Ecto neural progenitor cell (in vitro differentiated cells): ENCODE measurements around the gene DCST2.

ENCODE experiments used
- DNase-seq: peaks from one replicate; pipeline ENCODE4 v3.0.0-alpha.2; 2018; ENCODE audit warnings: low spot score

Gene DCST2

GRCh38 chr1:155026588-155026987 is 7.0 kb downstream of the DCST2 start:
- DNase-seq = no peak

GRCh38 chr1:155026154-155026553 is 7.4 kb downstream of the DCST2 start:
- DNase-seq = no peak

- no peak for DNase-seq
These were observed 9.3 kb downstream of the DCST2 start for GRCh38 chr1:155024315-155024714.

- DNase-seq = no peak
These were observed 10.0 kb downstream of the DCST2 start for GRCh38 chr1:155023627-155024026.

GRCh38 chr1:155022927-155023236 is 10.7 kb downstream of the DCST2 start:
- no peak for DNase-seq

- no peak for DNase-seq
These were observed 11.2 kb downstream of the DCST2 start for GRCh38 chr1:155022136-155022926.

- no peak for DNase-seq
These were observed 14.0 kb downstream of the DCST2 start for GRCh38 chr1:155019377-155020245.

- DNase-seq = no peak
These were observed 14.8 kb downstream of the DCST2 start for GRCh38 chr1:155018617-155019348.

- DNase-seq = no peak
These were observed 15.7 kb downstream of the DCST2 start for GRCh38 chr1:155017946-155018316.

- DNase-seq = peak; percentile 97
These were observed 16.3 kb downstream of the DCST2 start for GRCh38 chr1:155017041-155017945.

GRCh38 chr1:155016231-155016831 is 17.2 kb downstream of the DCST2 start:
- no peak for DNase-seq

- no peak for DNase-seq
These were observed 17.9 kb downstream of the DCST2 start for GRCh38 chr1:155015527-155016230.

- DNase-seq = no peak
These were observed 18.7 kb downstream of the DCST2 start for GRCh38 chr1:155014709-155015508.

GRCh38 chr1:155013632-155014031 is 19.9 kb downstream of the DCST2 start:
- no peak for DNase-seq

GRCh38 chr1:155012776-155013602 is 20.6 kb downstream of the DCST2 start:
- no peak for DNase-seq

- peak; percentile 88 for DNase-seq
These were observed 21.5 kb downstream of the DCST2 start for GRCh38 chr1:155012026-155012546.

GRCh38 chr1:155011437-155012025 is 22.1 kb downstream of the DCST2 start:
- DNase-seq = no peak

GRCh38 chr1:155011004-155011416 is 22.6 kb downstream of the DCST2 start:
- DNase-seq = no peak
